GM19328 (cell line): ENCODE results near the gene ZNF778.

Source experiments
- ATAC-seq: cut with Tn5 transposase; IDR thresholded peaks from one replicate; pipeline ENCODE4 v1.9.1; 2021; ENCODE audit warnings: mild to moderate bottlenecking, moderate library complexity; ENCODE audit not compliant: unreplicated experiment

Gene ZNF778

GRCh38 chr16:89193576-89194293 lies 23.8 kb upstream of the ZNF778 start:
- no peak for ATAC-seq

GRCh38 chr16:89194340-89195311 lies 22.9 kb upstream of the ZNF778 start:
- no peak for ATAC-seq

- no peak for ATAC-seq
Observed at GRCh38 chr16:89195521-89196171, 21.9 kb upstream of the ZNF778 start.

- no peak for ATAC-seq
Observed at GRCh38 chr16:89197033-89197632, 20.4 kb upstream of the ZNF778 start.

GRCh38 chr16:89197633-89198416 lies 19.7 kb upstream of the ZNF778 start:
- ATAC-seq, result no peak

GRCh38 chr16:89198417-89199240 lies 18.9 kb upstream of the ZNF778 start:
- no peak for ATAC-seq

- no peak for ATAC-seq
Observed at GRCh38 chr16:89199241-89200123, 18.0 kb upstream of the ZNF778 start.

GRCh38 chr16:89200124-89200849 lies 17.2 kb upstream of the ZNF778 start, which contains the start of gene SLC22A31:
SLC22A31 (minus strand) TSS chr16:89200537; CDS start chr16:89200501, 36 bp downstream.
- ATAC-seq, result no peak

GRCh38 chr16:89200850-89201411 lies 16.6 kb upstream of the ZNF778 start:
- no peak for ATAC-seq

GRCh38 chr16:89201439-89202377 lies 15.8 kb upstream of the ZNF778 start:
- no peak for ATAC-seq

GRCh38 chr16:89202422-89203215 lies 14.9 kb upstream of the ZNF778 start:
- no peak for ATAC-seq

- no peak for ATAC-seq
Observed at GRCh38 chr16:89207993-89208392, 9.5 kb upstream of the ZNF778 start.

- ATAC-seq, result no peak
Observed at GRCh38 chr16:89209522-89210044, 7.9 kb upstream of the ZNF778 start.

GRCh38 chr16:89210165-89210903 lies 7.2 kb upstream of the ZNF778 start:
- ATAC-seq, result no peak
